Measurements from ENCODE around the gene UBB. TPM values are rescaled to one million over a fixed set of nuclear protein-coding genes. Genes with fewer than 3 reads are reported as not detected.

The UBB gene
- 1,843 and 2,251 TPM in 2 replicates for total RNA-seq (2014; rRNA removed; shearing (Covaris generic))

DNA sequence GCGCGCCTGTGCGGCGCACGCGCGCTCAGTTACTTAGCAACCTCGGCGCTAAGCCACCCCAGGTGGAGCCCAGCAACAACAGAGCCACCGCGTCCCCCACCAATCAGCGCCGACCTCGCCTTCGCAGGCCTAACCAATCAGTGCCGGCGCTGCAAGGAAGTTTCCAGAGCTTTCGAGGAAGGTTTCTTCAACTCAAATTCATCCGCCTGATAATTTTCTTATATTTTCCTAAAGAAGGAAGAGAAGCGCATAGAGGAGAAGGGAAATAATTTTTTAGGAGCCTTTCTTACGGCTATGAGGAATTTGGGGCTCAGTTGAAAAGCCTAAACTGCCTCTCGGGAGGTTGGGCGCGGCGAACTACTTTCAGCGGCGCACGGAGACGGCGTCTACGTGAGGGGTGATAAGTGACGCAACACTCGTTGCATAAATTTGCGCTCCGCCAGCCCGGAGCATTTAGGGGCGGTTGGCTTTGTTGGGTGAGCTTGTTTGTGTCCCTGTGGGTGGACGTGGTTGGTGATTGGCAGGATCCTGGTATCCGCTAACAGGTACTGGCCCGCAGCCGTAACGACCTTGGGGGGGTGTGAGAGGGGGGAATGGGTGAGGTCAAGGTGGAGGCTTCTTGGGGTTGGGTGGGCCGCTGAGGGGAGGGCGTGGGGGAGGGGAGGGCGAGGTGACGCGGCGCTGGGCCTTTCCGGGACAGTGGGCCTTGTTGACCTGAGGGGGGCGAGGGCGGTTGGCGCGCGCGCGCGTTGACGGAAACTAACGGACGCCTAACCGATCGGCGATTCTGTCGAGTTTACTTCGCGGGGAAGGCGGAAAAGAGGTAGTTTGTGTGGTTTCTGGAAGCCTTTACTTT is at the start of gene UBB:
Gene UBB, plus strand, starts transcription at position 452 of the 856 bp plus-strand sequence. CDS start 817 bp downstream, outside the sequence.
- DNase-seq (ENCODE audit: low read depth), result peak; percentile 96

DNA sequence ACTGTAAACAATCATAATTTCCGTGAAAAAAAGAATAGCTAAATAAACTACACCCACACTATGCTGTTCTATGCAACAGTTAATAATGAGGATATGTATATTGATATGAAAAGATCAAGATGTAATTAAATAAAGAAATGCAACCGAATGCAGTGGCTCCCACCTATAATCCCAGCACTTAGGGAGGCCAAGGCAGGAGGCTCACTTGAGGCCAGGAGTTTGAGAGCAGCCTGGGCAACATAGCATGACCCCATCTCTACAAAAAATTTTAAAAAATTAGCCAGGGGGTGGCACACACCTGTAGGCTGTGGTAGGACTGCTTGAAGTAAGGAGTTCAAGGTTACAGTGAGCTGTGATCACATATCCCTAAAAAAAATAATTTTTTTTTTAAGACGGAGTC is 42.5 kb upstream of the UBB start:
- DNase-seq (ENCODE audit: low read depth), result no peak

- DNase-seq (ENCODE audit: low read depth), result no peak
These were observed 41.5 kb upstream of the UBB start for GRCh38 chr17:16339402-16339801.

DNA sequence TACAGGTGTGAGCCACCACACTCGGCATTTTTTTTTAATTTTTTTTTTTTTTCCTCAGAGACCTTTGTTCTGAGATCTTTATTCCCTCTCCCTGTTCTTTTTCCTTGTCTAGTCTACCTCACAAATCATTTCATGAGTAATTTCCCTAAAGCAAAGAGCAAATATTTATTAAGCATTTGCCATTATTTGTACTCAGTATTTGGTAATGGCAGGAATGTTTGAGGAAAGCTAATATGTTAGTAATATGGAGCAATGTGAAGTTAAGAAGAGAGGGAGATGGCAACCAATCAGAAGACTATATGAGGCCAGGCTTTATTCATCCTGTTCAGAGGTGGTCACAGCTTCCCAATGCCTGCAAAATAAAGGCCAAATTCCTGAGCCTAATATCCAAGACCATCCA is 40.9 kb upstream of the UBB start:
- DNase-seq (ENCODE audit: low read depth), result no peak

DNA sequence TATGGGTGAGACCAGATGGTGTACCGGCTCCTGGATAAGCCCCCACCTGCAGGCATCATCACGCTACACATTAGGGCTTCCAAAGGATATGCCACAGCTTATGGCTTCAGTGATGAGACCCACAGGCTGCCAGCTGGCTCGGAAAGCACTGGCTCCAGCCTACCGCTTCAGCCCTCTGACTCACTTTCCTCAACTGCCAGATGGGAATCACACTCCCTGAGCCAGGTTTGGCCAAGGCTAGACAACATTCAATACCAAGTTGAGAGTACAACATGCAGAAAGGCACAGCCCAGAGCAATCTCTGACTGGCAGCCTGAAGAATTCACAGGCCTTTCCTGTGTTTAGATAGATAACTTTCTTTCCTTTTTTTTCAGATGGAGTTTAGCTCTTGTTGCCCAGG is 37.9 kb upstream of the UBB start:
- peak; percentile 28 for DNase-seq (ENCODE audit: low read depth)

GRCh38 chr17:16343569-16343968 is 37.3 kb upstream of the UBB start:
- no peak for DNase-seq (ENCODE audit: low read depth)

GRCh38 chr17:16345565-16345964 is 35.3 kb upstream of the UBB start:
- DNase-seq (ENCODE audit: low read depth), result no peak

- no peak for DNase-seq (ENCODE audit: low read depth)
These were observed 34.1 kb upstream of the UBB start for GRCh38 chr17:16346721-16347271.

GRCh38 chr17:16348586-16348985 is 32.3 kb upstream of the UBB start:
- no peak for DNase-seq (ENCODE audit: low read depth)

GRCh38 chr17:16349431-16349830 is 31.5 kb upstream of the UBB start:
- DNase-seq (ENCODE audit: low read depth), result no peak

DNA sequence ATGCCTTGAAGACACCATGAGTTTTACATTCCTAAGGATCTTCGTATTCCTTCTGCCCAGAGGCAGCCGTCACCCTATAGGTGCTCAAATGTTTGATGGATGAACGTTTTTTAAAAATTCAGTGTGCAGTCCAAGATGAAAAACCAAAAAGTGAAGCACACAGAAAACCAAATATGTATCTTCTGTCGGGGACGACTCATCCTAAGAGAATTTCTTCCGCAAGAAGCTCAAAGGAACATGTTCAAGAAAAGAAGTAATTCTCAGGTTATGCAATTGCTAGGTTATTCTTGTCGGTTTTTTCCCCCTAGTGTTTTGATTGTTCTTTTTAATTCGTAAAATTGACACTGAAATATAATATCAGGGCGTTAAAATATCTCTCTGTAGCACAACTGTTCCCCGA is 29.1 kb upstream of the UBB start:
- no peak for DNase-seq (ENCODE audit: low read depth)

DNA sequence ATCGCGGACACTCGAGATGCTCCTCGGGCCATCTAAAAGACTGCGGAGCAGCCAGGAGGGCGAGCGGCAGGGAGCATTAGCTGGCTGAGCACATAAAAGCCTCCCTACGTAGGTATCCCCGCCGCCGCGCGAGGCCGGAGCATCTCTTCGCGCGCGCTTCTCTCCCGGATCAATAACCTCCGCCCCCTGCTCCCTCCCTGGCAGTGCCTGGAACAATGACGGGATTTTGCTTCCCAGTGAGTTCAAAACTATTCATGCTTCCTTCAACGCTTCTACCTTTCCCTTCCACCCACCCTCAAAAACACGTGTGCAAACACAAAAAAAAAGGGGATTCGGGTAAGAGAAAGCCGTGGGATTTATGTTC is 28.6 kb upstream of the UBB start:
- peak; percentile 8 for DNase-seq (ENCODE audit: low read depth)

DNA sequence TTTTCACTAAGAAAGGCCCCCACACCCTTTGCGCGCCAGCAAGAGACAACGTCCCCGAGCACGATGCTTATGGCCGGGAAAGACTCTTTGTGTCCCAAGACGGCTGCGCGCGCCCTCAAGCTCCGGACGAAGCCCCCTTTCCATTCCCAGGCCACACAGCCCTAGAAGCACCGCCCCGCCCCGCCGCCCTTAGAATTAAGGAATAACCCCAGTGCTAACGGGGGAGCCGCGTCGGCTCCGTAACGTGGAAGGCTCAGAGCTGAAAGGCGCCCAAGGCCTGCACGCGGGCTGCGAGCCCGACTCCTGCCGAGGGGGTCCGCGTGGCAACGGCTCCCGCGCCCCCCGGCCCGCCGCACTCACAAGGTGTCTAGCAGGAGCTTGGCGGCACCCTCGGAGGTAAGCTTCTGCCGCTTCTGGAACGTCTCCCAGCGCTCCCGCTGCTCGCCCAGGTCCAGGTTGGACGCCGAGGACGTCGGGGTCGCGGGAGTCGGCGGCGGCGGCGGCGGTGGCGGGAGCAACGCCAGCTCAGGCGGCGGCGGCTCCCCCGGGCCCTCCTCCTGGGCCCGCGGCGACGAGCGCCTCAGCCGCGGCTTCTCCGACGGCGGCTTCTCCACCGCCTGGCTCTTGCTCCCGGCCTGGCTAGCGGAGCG is 28.1 kb upstream of the UBB start:
- peak; percentile 9 for DNase-seq (ENCODE audit: low read depth)

DNA sequence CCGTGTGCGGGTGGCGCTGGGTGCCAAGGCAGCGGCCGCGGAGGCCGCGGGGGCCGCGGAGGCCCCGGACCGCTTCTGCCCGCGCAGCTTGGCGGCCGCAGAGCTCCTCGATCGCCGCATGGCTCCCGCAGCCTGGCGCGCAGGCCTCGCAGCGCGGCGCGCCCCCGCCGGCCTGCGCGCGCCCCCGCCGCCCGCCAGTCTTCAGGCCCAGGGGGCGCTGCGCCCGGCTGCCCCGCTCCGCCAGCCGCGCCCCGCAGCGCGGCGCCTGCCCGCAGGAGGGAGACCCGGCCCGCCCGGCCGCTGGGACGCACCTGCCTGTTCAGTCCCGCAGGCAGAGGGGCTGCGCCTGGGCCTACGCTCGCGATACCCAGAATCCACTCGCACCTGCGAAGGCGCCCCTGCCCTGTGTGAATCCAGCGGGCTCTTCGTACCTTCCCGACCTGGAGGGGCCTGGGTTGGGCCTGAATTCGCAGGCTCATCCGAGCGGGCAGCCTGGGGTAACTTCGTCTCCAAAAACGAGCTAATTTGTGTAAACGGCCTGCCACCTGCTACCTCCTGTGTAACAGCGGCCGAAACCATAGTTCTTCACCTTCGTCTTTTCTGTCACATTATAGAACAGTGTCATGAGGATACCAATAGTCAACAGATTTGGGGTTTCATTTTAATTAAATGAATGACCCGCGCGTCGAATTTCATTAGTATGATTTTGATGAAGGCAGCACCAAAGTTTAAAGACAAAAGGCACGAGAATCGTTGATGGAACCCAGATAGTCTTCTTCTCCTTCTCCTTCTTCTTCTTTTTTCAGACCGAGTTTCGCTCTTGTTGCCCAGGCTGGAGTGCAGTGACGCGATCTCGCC is 27.3 kb upstream of the UBB start, which contains the start of gene CENPV:
Gene CENPV, minus strand, starts transcription at position 153 of the 858 bp plus-strand sequence. Its CDS starts 33 bp downstream, at position 120.
- no peak for DNase-seq (ENCODE audit: low read depth)

DNA sequence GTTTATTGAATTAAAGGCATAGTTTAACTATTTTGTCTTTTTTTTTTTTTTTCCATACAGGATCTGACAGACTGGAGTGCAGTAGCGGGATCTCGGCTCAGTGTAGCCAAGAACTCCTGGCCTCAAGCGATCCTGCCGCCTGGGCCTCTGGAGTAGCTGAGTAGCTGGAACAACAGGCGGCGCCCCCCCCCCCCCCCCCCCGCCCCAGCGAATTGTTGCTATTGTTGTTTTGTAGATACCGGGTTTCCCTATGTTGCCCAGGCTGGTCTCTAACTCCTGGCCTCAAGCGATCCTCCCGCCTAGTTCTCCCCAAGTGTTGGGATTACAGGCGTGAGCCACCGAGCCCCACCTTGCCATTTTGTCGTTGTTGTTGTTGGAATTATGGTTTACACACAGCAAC is 26.3 kb upstream of the UBB start:
- DNase-seq (ENCODE audit: low read depth), result no peak

DNA sequence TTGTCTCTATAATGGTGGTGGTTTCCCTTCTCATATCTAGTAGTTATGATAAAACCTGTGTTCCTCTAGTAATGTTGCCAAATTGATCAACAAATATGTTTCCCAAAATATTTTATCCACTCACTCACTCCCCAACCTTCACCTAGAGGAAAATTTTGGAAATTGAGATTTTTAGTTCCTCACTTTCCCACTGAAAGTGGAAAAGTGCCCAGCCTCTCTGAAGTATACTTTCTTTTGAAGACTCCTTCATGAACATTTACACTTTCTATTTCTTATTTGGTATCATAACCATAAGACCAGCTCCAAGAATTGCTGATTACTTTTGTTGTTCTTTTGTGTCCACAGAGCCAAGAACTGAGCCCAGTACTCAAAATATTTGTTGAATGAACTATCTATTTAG is 22.5 kb upstream of the UBB start:
- DNase-seq (ENCODE audit: low read depth), result no peak

DNA sequence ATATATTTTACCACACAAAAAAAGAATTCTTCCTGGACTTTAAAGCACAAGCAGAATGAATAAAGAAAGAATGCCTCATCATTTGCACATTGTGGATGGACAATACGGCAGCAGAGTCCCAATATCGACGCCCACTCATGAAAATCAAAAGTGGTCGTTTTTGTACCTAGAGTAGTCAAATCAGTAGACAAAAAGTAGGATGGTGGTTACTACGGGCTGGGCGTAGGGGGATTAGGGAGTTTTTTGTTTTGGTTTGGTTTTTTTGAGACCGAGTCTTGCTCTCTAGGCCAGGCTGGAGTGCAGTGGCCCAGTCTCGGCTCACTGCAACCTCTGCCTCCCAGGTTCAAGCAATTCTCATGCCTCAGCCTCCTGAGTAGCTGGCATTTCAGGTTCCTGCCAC is 19.0 kb upstream of the UBB start:
- no peak for DNase-seq (ENCODE audit: low read depth)

- DNase-seq (ENCODE audit: low read depth), result peak; percentile 63
These were observed 16.9 kb upstream of the UBB start for GRCh38 chr17:16363749-16364536.

DNA sequence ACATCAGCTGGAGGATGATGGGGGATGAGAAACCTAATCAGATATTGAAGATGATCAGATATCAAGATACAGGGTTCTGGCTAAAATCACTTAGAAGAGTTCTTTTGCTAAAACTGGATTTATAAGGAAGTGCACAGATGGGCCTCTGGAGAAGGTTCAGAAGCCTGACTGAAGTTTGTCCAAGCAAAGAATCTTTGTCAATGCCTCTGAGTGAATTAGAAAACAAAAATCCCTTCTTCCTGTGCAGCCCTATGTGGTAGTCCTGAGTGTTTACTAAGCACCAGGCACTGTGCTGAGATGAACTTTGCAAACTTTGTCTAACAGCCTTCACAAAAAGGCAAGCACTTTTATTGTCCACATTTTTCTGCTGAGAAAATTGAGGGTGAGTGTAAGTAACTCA is 16.3 kb upstream of the UBB start:
- no peak for DNase-seq (ENCODE audit: low read depth)

- DNase-seq (ENCODE audit: low read depth), result peak; percentile 67
These were observed 9.1 kb upstream of the UBB start for GRCh38 chr17:16371742-16372141.
